Effector memory CD4-positive, alpha-beta T cell (primary cell): Measurements from ENCODE around the gene TFG.

Experiments
- DNase-seq, 3 donors: peaks; one replicate each; pipeline ENCODE4 v3.0.0-alpha.2; 2020
- H3K27ac ChIP-seq: 2 replicates; pipeline ENCODE4 v1.7.0; 2013; ENCODE audit warnings: mild to moderate bottlenecking, low read length, moderate library complexity; ENCODE audit not compliant: insufficient read depth, poor library complexity, severe bottlenecking
- H3K27me3 ChIP-seq: replicated peaks from 2 replicates; pipeline ENCODE4 v1.7.0; 2013; ENCODE audit warnings: mild to moderate bottlenecking, low read length; ENCODE audit not compliant: insufficient read depth, control insufficient read depth, poor library complexity, severe bottlenecking
- H3K36me3 ChIP-seq: 2 replicates; pipeline ENCODE4 v1.7.0; 2013; ENCODE audit warnings: mild to moderate bottlenecking, low read length, moderate library complexity; ENCODE audit not compliant: control insufficient read depth, insufficient read depth
- H3K4me1 ChIP-seq: 2 replicates; pipeline ENCODE4 v1.7.0; 2013; ENCODE audit warnings: low read length, mild to moderate bottlenecking; ENCODE audit not compliant: control insufficient read depth, insufficient read depth, poor library complexity, severe bottlenecking
- H3K4me3 ChIP-seq: 2 replicates; pipeline ENCODE4 v1.7.0; 2013; ENCODE audit warnings: low read length, low read depth, mild to moderate bottlenecking; ENCODE audit not compliant: insufficient read depth, poor library complexity, severe bottlenecking
- H3K9me3 ChIP-seq: 2 replicates; pipeline ENCODE4 v1.7.0; 2013; ENCODE audit warnings: mild to moderate bottlenecking, low read length, moderate library complexity; ENCODE audit not compliant: control insufficient read depth

The TFG gene

GRCh38 chr3:100703865-100704264 lies 5.4 kb upstream of the TFG start:
- no peaks in the 10 kb centered on the region for H3K9me3 ChIP-seq
- H3K36me3 ChIP-seq: no peaks in the 10 kb centered on the region
- H3K27me3 ChIP-seq: no peaks in the 10 kb centered on the region
- no peaks in the 10 kb centered on the region for H3K4me1 ChIP-seq
- no peak overlapping the region for H3K27ac ChIP-seq
- DNase-seq: no peak
- no peak overlapping the region for H3K4me3 ChIP-seq

- DNase-seq: no peak
- Histone ChIP-seq H3K36me3 (no peaks in the 10 kb centered on the region), H3K9me3 (no peaks in the 10 kb centered on the region), H3K27me3 (no peaks in the 10 kb centered on the region), H3K4me1 (peaks cover 3% of the 10 kb centered on the region), H3K4me3 (no peak overlapping the region), H3K27ac (no peak overlapping the region)
Observed at GRCh38 chr3:100706365-100706764, 2.9 kb upstream of the TFG start.

- H3K9me3 ChIP-seq: no peaks in the 10 kb centered on the region
- H3K4me1 ChIP-seq: peaks cover 3% of the 10 kb centered on the region
- H3K27me3 ChIP-seq: no peaks in the 10 kb centered on the region
- peak overlapping the region; percentile 84 for H3K4me3 ChIP-seq
- no peaks in the 10 kb centered on the region for H3K36me3 ChIP-seq
- peak overlapping the region; percentile 91 for H3K27ac ChIP-seq
- no peak for DNase-seq
Observed at GRCh38 chr3:100708644-100708988, 678 bp upstream of the TFG start.

GRCh38 chr3:100709842-100710260 lies 557 bp downstream of the TFG start:
- Histone ChIP-seq H3K27me3 (no peaks in the 10 kb centered on the region), H3K36me3 (peaks cover 6% of the 10 kb centered on the region), H3K4me1 (peaks cover 6% of the 10 kb centered on the region), H3K4me3 (peak overlapping the region; percentile 84), H3K9me3 (no peaks in the 10 kb centered on the region), H3K27ac (peak overlapping the region; percentile 91)
- DNase-seq: peak in 1 of 3 donors; percentile 10

GRCh38 chr3:100710261-100710968 lies 1.1 kb downstream of the TFG start:
- Histone ChIP-seq H3K27me3 (no peaks in the 10 kb centered on the region), H3K4me1 (peaks cover 6% of the 10 kb centered on the region), H3K9me3 (no peaks in the 10 kb centered on the region), H3K4me3 (peak overlapping the region; percentile 54), H3K27ac (peak overlapping the region; percentile 91), H3K36me3 (peaks cover 11% of the 10 kb centered on the region)
- DNase-seq: peak; percentile 19 to 50 (median 19)

GRCh38 chr3:100715176-100715575 lies 5.9 kb downstream of the TFG start:
- no peak for DNase-seq
- H3K36me3 ChIP-seq: peaks cover 23% of the 10 kb centered on the region
- H3K4me1 ChIP-seq: peaks cover 6% of the 10 kb centered on the region
- H3K9me3 ChIP-seq: no peaks in the 10 kb centered on the region
- no peaks in the 10 kb centered on the region for H3K27me3 ChIP-seq
- no peak overlapping the region for H3K4me3 ChIP-seq
- no peak overlapping the region for H3K27ac ChIP-seq

GRCh38 chr3:100717063-100717462 lies 7.8 kb downstream of the TFG start:
- peaks cover 3% of the 10 kb centered on the region for H3K4me1 ChIP-seq
- H3K36me3 ChIP-seq: peaks cover 38% of the 10 kb centered on the region
- no peaks in the 10 kb centered on the region for H3K27me3 ChIP-seq
- no peak for DNase-seq
- no peak overlapping the region for H3K27ac ChIP-seq
- no peaks in the 10 kb centered on the region for H3K9me3 ChIP-seq
- no peak overlapping the region for H3K4me3 ChIP-seq

GRCh38 chr3:100717637-100718487 lies 8.6 kb downstream of the TFG start:
- no peak overlapping the region for H3K4me3 ChIP-seq
- H3K36me3 ChIP-seq: peaks cover 38% of the 10 kb centered on the region
- no peaks in the 10 kb centered on the region for H3K27me3 ChIP-seq

GRCh38 chr3:100719136-100719535 lies 9.8 kb downstream of the TFG start:
- DNase-seq: no peak
- peaks cover 38% of the 10 kb centered on the region for H3K36me3 ChIP-seq
- H3K9me3 ChIP-seq: no peaks in the 10 kb centered on the region
- peaks cover 3% of the 10 kb centered on the region for H3K4me1 ChIP-seq
- no peak overlapping the region for H3K27ac ChIP-seq
- H3K27me3 ChIP-seq: no peaks in the 10 kb centered on the region
- H3K4me3 ChIP-seq: no peak overlapping the region

More at GRCh38 chr3:100717637-100718487, 8.6 kb downstream of the TFG start:
- no peak for DNase-seq
- H3K4me1 ChIP-seq: peaks cover 3% of the 10 kb centered on the region
- H3K9me3 ChIP-seq: no peaks in the 10 kb centered on the region
- H3K27ac ChIP-seq: no peak overlapping the region

- DNase-seq: no peak
- Histone ChIP-seq H3K9me3 (no peaks in the 10 kb centered on the region), H3K27me3 (no peaks in the 10 kb centered on the region), H3K27ac (no peak overlapping the region), H3K4me3 (no peak overlapping the region), H3K36me3 (peaks cover 27% of the 10 kb centered on the region), H3K4me1 (no peaks in the 10 kb centered on the region)
Observed at GRCh38 chr3:100720426-100720825, 11.1 kb downstream of the TFG start.
